RWPE2 (cell line): ENCODE data around the gene BACE1.

Source experiments
- ATAC-seq: fragments of 200-7000 bp; cut with Tn5 transposase; 3 replicates; pipeline ENCODE4 v1.9.1; 2021; ENCODE audit warnings: low read depth
- DNase-seq: peaks from one replicate; pipeline ENCODE4 v3.0.0-alpha.2; 2020; ENCODE audit warnings: low spot score
- H3K27ac ChIP-seq: fragments of 450-650 bp; 2 replicates; pipeline ENCODE4 v1.5.1; 2017; ENCODE audit warnings: mild to moderate bottlenecking; ENCODE audit not compliant: poor library complexity, severe bottlenecking
- H3K27me3 ChIP-seq: fragments of 250-450 bp; sonication (Bioruptor Pico); 2 replicates; pipeline ENCODE4 v1.5.1; 2021; ENCODE audit warnings: mild to moderate bottlenecking, moderate library complexity; ENCODE audit not compliant: insufficient read depth, poor library complexity, severe bottlenecking
- H3K36me3 ChIP-seq: fragments of 250-450 bp; sonication (Bioruptor Pico); 2 replicates; pipeline ENCODE4 v1.5.1; 2020; ENCODE audit warnings: low read depth, mild to moderate bottlenecking, moderate library complexity
- H3K4me1 ChIP-seq: fragments of 250-450 bp; sonication (Bioruptor Pico); 2 replicates; pipeline ENCODE4 v1.5.1; 2021; ENCODE audit warnings: mild to moderate bottlenecking, moderate library complexity; ENCODE audit not compliant: insufficient read depth, poor library complexity, severe bottlenecking
- H3K4me3 ChIP-seq: fragments of 250-450 bp; sonication (Bioruptor Pico); 2 replicates; pipeline ENCODE4 v1.5.1; 2021; ENCODE audit warnings: mild to moderate bottlenecking, moderate library complexity; ENCODE audit not compliant: severe bottlenecking
- H3K9me3 ChIP-seq: fragments of 250-450 bp; sonication (Bioruptor Pico); 2 replicates; pipeline ENCODE4 v1.5.1; 2021; ENCODE audit warnings: mild to moderate bottlenecking, moderate library complexity; ENCODE audit not compliant: severe bottlenecking
- CTCF ChIP-seq: fragments of 450-650 bp; IDR thresholded peaks from one replicate; pipeline ENCODE4 v1.5.1; 2017; ENCODE audit warnings: mild to moderate bottlenecking, moderate library complexity; ENCODE audit not compliant: poor library complexity, severe bottlenecking

BACE1 gene

GRCh38 chr11:117337076-117337475 is 21.0 kb upstream of the BACE1 start:
- Histone ChIP-seq H3K9me3 (no peaks in the 10 kb centered on the region), H3K36me3 (peaks cover 41% of the 10 kb centered on the region), H3K27ac (no peak overlapping the region), H3K4me1 (no peaks in the 10 kb centered on the region), H3K4me3 (no peak overlapping the region), H3K27me3 (no peaks in the 10 kb centered on the region)
- ATAC-seq (no peak), DNase-seq (no peak)
- TF ChIP-seq CTCF = no peak

- Histone ChIP-seq H3K4me1 (no peaks in the 10 kb centered on the region), H3K36me3 (peaks cover 28% of the 10 kb centered on the region), H3K27ac (no peak overlapping the region), H3K9me3 (no peaks in the 10 kb centered on the region), H3K4me3 (no peak overlapping the region), H3K27me3 (no peaks in the 10 kb centered on the region)
- no peak for DNase-seq
- ATAC-seq = no peak
- no peak for TF ChIP-seq CTCF
Measured at GRCh38 chr11:117335399-117335798, 19.3 kb upstream of the BACE1 start.

GRCh38 chr11:117334896-117335295 is 18.8 kb upstream of the BACE1 start:
- DNase-seq = no peak
- no peak overlapping the region for H3K4me3 ChIP-seq
- H3K4me1 ChIP-seq = no peaks in the 10 kb centered on the region
- no peak overlapping the region for H3K27ac ChIP-seq
- no peak for TF ChIP-seq CTCF
- no peaks in the 10 kb centered on the region for H3K27me3 ChIP-seq
- ATAC-seq = no peak
- H3K36me3 ChIP-seq = peaks cover 23% of the 10 kb centered on the region
- H3K9me3 ChIP-seq = no peaks in the 10 kb centered on the region

- DNase-seq (no peak), ATAC-seq (no peak)
- no peak overlapping the region for H3K4me3 ChIP-seq
- H3K9me3 ChIP-seq = no peaks in the 10 kb centered on the region
- H3K27ac ChIP-seq = no peak overlapping the region
- H3K27me3 ChIP-seq = no peaks in the 10 kb centered on the region
- TF ChIP-seq CTCF = no peak
- H3K36me3 ChIP-seq = peaks cover 20% of the 10 kb centered on the region
- H3K4me1 ChIP-seq = no peaks in the 10 kb centered on the region
Measured at GRCh38 chr11:117333917-117334316, 17.9 kb upstream of the BACE1 start.

- ATAC-seq (no peak), DNase-seq (no peak)
- H3K36me3 ChIP-seq = peaks cover 11% of the 10 kb centered on the region; the same call in 1 of the 2 replicates
- H3K27ac ChIP-seq = no peak overlapping the region
- TF ChIP-seq CTCF = no peak
- no peak overlapping the region for H3K4me3 ChIP-seq
- no peaks in the 10 kb centered on the region for H3K9me3 ChIP-seq
- no peaks in the 10 kb centered on the region for H3K4me1 ChIP-seq
- no peaks in the 10 kb centered on the region for H3K27me3 ChIP-seq
Measured at GRCh38 chr11:117332843-117333242, 16.8 kb upstream of the BACE1 start.
